ENCODE measurements around the gene IFT57.
"Not testable (repeated sequence)": the region's sequence is repeated elsewhere in the genome, so short reads cannot be mapped to it uniquely, and the experiment has no call there.

DNA sequence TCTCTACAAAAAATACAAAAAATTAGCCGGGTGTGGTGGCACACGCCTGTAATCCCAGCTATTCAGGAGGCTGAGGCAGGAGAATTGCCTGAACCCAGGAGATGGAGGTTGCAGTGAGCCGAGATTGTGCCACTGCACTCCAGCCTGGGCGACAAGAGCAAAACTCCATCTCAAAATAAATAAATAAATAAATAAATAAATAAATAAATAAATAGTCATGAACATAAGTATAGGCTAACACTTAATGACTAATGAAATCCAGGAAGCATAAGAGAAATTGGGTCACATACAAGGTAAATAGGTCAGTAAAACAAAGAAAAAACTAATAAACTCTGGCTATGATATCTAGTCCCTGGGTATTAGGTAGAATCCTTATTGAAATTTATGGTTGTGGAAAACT is 66.6 kb downstream of the IFT57 start:
- TF ChIP-seq, protein P1, sequence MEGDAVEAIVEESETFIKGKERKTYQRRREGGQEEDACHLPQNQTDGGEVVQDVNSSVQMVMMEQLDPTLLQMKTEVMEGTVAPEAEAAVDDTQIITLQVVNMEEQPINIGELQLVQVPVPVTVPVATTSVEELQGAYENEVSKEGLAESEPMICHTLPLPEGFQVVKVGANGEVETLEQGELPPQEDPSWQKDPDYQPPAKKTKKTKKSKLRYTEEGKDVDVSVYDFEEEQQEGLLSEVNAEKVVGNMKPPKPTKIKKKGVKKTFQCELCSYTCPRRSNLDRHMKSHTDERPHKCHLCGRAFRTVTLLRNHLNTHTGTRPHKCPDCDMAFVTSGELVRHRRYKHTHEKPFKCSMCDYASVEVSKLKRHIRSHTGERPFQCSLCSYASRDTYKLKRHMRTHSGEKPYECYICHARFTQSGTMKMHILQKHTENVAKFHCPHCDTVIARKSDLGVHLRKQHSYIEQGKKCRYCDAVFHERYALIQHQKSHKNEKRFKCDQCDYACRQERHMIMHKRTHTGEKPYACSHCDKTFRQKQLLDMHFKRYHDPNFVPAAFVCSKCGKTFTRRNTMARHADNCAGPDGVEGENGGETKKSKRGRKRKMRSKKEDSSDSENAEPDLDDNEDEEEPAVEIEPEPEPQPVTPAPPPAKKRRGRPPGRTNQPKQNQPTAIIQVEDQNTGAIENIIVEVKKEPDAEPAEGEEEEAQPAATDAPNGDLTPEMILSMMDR (IDR thresholded peaks at IDR 0.05), result not testable (repeated sequence)
- TF ChIP-seq EP300, POLR2A (IDR thresholded peaks at IDR 0.05): not testable (repeated sequence)

Measured in gastroesophageal sphincter (tissue), 3 donors.